ENCODE results near the gene GRK5. TPM values are rescaled to one million over a fixed set of nuclear protein-coding genes. Genes with fewer than 3 reads are reported as not detected.

Gene GRK5
- polyA plus RNA-seq, 1 donor from 2014 or later: 34.9 TPM

- Histone ChIP-seq H3K36me3 (ENCODE audit: insufficient read depth, low read length) (no peaks in the 10 kb centered on the region), H3K27me3 (ENCODE audit: insufficient read depth, low read depth, low read length) (no peaks in the 10 kb centered on the region), H3F3A (ENCODE audit: insufficient read depth, low read length, poor library complexity, severe bottlenecking) (no peaks in the 10 kb centered on the region), H2AFZ (ENCODE audit: low read depth, low read length) (no peak overlapping the region), H4K20me1 (ENCODE audit: insufficient read depth) (no peaks in the 10 kb centered on the region), H3K4me3 (ENCODE audit: low read length) (no peak overlapping the region), H3K9me3 (ENCODE audit: low read length) (no peaks in the 10 kb centered on the region), H3K9ac (ENCODE audit: low read length) (no peak overlapping the region), H3K9me2 (ENCODE audit: insufficient read depth, low read length) (no peaks in the 10 kb centered on the region), H3K4me2 (ENCODE audit: low read length) (no peak overlapping the region), H3K27ac (ENCODE audit: low read length) (no peak overlapping the region), H3K79me2 (replicated peaks; ENCODE audit: insufficient read depth, low read length) (no peaks in the 10 kb centered on the region)
- TF ChIP-seq TAF1 (IDR thresholded peaks at IDR 0.05; ENCODE audit: low read depth) (no peak), CTCF (IDR thresholded peaks at IDR 0.05; ENCODE audit: poor library complexity, severe bottlenecking) (no peak), EP300 (conservative IDR thresholded peaks at IDR 0.05; ENCODE audit: poor library complexity, severe bottlenecking) (no peak), RAD21 (conservative IDR thresholded peaks at IDR 0.05) (no peak), REST (IDR thresholded peaks at IDR 0.05; ENCODE audit: borderline replicate concordance) (no peak), MXI1 (conservative IDR thresholded peaks at IDR 0.05; ENCODE audit: poor library complexity, severe bottlenecking) (no peak), POLR2AphosphoS5 (IDR thresholded peaks at IDR 0.05) (no peak), SMC3 (conservative IDR thresholded peaks at IDR 0.05; ENCODE audit: poor library complexity) (no peak), EZH2 (IDR thresholded peaks at IDR 0.05; ENCODE audit: borderline replicate concordance, insufficient read depth, low read length, poor library complexity, severe bottlenecking) (no peak)
Measured at GRCh38 chr10:119407254-119407777, 199.9 kb downstream of the GRK5 start.

GRCh38 chr10:119408072-119408471 is 200.7 kb downstream of the GRK5 start:
- TF ChIP-seq EP300 (conservative IDR thresholded peaks at IDR 0.05; ENCODE audit: poor library complexity, severe bottlenecking) (no peak), RAD21 (conservative IDR thresholded peaks at IDR 0.05) (no peak), POLR2AphosphoS5 (IDR thresholded peaks at IDR 0.05) (no peak), SMC3 (conservative IDR thresholded peaks at IDR 0.05; ENCODE audit: poor library complexity) (no peak), EZH2 (IDR thresholded peaks at IDR 0.05; ENCODE audit: borderline replicate concordance, insufficient read depth, low read length, poor library complexity, severe bottlenecking) (no peak), TAF1 (IDR thresholded peaks at IDR 0.05; ENCODE audit: low read depth) (no peak), MXI1 (conservative IDR thresholded peaks at IDR 0.05; ENCODE audit: poor library complexity, severe bottlenecking) (no peak), REST (IDR thresholded peaks at IDR 0.05; ENCODE audit: borderline replicate concordance) (no peak), CTCF (IDR thresholded peaks at IDR 0.05; ENCODE audit: poor library complexity, severe bottlenecking) (no peak)
- Histone ChIP-seq H3K79me2 (replicated peaks; ENCODE audit: insufficient read depth, low read length) (no peaks in the 10 kb centered on the region), H3K4me2 (ENCODE audit: low read length) (no peak overlapping the region), H3K9ac (ENCODE audit: low read length) (no peak overlapping the region), H2AFZ (ENCODE audit: low read depth, low read length) (no peak overlapping the region), H3K9me3 (ENCODE audit: low read length) (no peaks in the 10 kb centered on the region), H3K27ac (ENCODE audit: low read length) (no peak overlapping the region), H3K9me2 (ENCODE audit: insufficient read depth, low read length) (no peaks in the 10 kb centered on the region), H3K36me3 (ENCODE audit: insufficient read depth, low read length) (no peaks in the 10 kb centered on the region), H4K20me1 (ENCODE audit: insufficient read depth) (no peaks in the 10 kb centered on the region), H3F3A (ENCODE audit: insufficient read depth, low read length, poor library complexity, severe bottlenecking) (no peaks in the 10 kb centered on the region), H3K4me3 (ENCODE audit: low read length) (no peak overlapping the region), H3K27me3 (ENCODE audit: insufficient read depth, low read depth, low read length) (no peaks in the 10 kb centered on the region)
